Activated CD4-positive, alpha-beta memory T cell treated with anti-CD3 and anti-CD28 coated beads, Interleukin-2, amount 10 ng/mL, durations not matched to agents 7 days and 5 days (primary cell): ENCODE results near the gene FUS. TPM values are rescaled to one million over a fixed set of nuclear protein-coding genes. Genes with fewer than 3 reads are reported as not detected.

Source experiments
- CTCF ChIA-PET: fragments of 350-600 bp; sonication (Branson Sonifier 250); formaldehyde crosslinking; loops from one replicate; lab custom pipeline; 2021; ENCODE audit warnings: antibody characterized with exemption, inconsistent platforms; lab: Charles Lee
- POLR2A ChIA-PET: fragments of 350-600 bp; sonication (Branson Sonifier 250); formaldehyde crosslinking; loops from one replicate; lab custom pipeline; 2021; ENCODE audit warnings: antibody characterized with exemption; lab: Charles Lee
- DNase-seq: peaks from one replicate; pipeline ENCODE4 v3.0.0-alpha.2; 2020
- H3K27ac Mint-ChIP-seq: one replicate; pipeline ENCODE4 v1.8.0; 2021; ENCODE audit warnings: mild to moderate bottlenecking, mixed read lengths
- H3K27me3 Mint-ChIP-seq: one replicate; pipeline ENCODE4 v1.8.0; 2021; ENCODE audit warnings: mixed read lengths
- H3K36me3 Mint-ChIP-seq: one replicate; pipeline ENCODE4 v1.8.0; 2021; ENCODE audit warnings: low read depth, mixed read lengths
- H3K4me1 Mint-ChIP-seq: one replicate; pipeline ENCODE4 v1.8.0; 2021; ENCODE audit warnings: mixed read lengths
- H3K4me3 Mint-ChIP-seq: one replicate; pipeline ENCODE4 v1.8.0; 2021; ENCODE audit warnings: mild to moderate bottlenecking, mixed read lengths
- H3K9me3 Mint-ChIP-seq: one replicate; pipeline ENCODE4 v1.8.0; 2021; ENCODE audit warnings: mixed read lengths
- total RNA-seq, 2 experiments: library from RNA; stranded (reverse); gene quantifications; one replicate each; pipeline ENCODE4 v1.2.3, GENCODE V29; 2021

Gene FUS
- total RNA-seq, 2 experiments from 2014 or later: 386 to 397 TPM

- H3K27me3 Mint-ChIP-seq: peaks cover 47% of the 10 kb centered on the region
- ChIA-PET CTCF (interaction anchor here (0.9 to 2.9 kb wide), 5 partner anchors 13 to 43 kb away, joined by 3 to 10 read pairs (median 6); partner anchors contain the start of gene PYCARD), POLR2A (interaction anchor here (0.5 to 4.6 kb wide), 10 partner anchors 9 to 215 kb away, joined by 3 to 45 read pairs (median 3); partner anchors contain the start of genes FUS and PYCARD)
- peaks cover 29% of the 10 kb centered on the region for H3K4me1 Mint-ChIP-seq
- no peak for DNase-seq
- no peak overlapping the region for H3K27ac Mint-ChIP-seq
- no peaks in the 10 kb centered on the region for H3K9me3 Mint-ChIP-seq
- H3K4me3 Mint-ChIP-seq: peak overlapping the region; percentile 35
- H3K36me3 Mint-ChIP-seq: no peaks in the 10 kb centered on the region
Observed at GRCh38 chr16:31215287-31216162, 35.6 kb downstream of the FUS start.

GRCh38 chr16:31216422-31217135, 36.6 kb downstream of the FUS start, which contains the start of gene PYDC1:
Gene PYDC1 (minus strand): TSS chr16:31217135. CDS start chr16:31217028, 107 bp downstream.
- H3K4me1 Mint-ChIP-seq: peaks cover 26% of the 10 kb centered on the region
- DNase-seq: peak; percentile 23

GRCh38 chr16:31217136-31217530, 37.2 kb downstream of the FUS start:
- Mint-ChIP-seq H3K27ac (no peak overlapping the region), H3K27me3 (peaks cover 57% of the 10 kb centered on the region), H3K4me1 (peaks cover 21% of the 10 kb centered on the region), H3K9me3 (no peaks in the 10 kb centered on the region), H3K4me3 (no peak overlapping the region), H3K36me3 (no peaks in the 10 kb centered on the region)
- CTCF ChIA-PET: interaction anchor here (0.6 to 2.9 kb wide), 4 partner anchors 14 to 273 kb away, joined by 3 to 10 read pairs (median 6); no protein-coding TSS in a partner anchor
- POLR2A ChIA-PET: interaction anchor here (0.8 to 4.6 kb wide), 5 partner anchors 9 to 36 kb away, joined by 3 to 45 read pairs (median 3); partner anchors contain the start of gene PYCARD
- no peak for DNase-seq

More at GRCh38 chr16:31216422-31217135, 36.6 kb downstream of the FUS start, which contains the start of gene PYDC1:
- ChIA-PET POLR2A (interaction anchor here (0.5 to 4.6 kb wide), 9 partner anchors 8 to 214 kb away, joined by 3 to 45 read pairs (median 3); partner anchors contain the start of genes FUS and PYCARD), CTCF (interaction anchor here (0.7 to 2.9 kb wide), 4 partner anchors 13 to 41 kb away, joined by 3 to 10 read pairs (median 6); no protein-coding TSS in a partner anchor)
- Mint-ChIP-seq H3K36me3 (no peaks in the 10 kb centered on the region), H3K27ac (no peak within 1 kb of the TSS), H3K27me3 (peaks cover 57% of the 10 kb centered on the region), H3K4me3 (peak within 1 kb of the TSS; percentile 41), H3K9me3 (no peaks in the 10 kb centered on the region)

GRCh38 chr16:31219154-31219741, 39.3 kb downstream of the FUS start:
- H3K36me3 Mint-ChIP-seq: no peaks in the 10 kb centered on the region
- no peak overlapping the region for H3K27ac Mint-ChIP-seq
- H3K27me3 Mint-ChIP-seq: peaks cover 51% of the 10 kb centered on the region
- H3K9me3 Mint-ChIP-seq: no peaks in the 10 kb centered on the region
- POLR2A ChIA-PET: no interaction called here
- no peak overlapping the region for H3K4me3 Mint-ChIP-seq
- CTCF ChIA-PET: no interaction called here
- peaks cover 19% of the 10 kb centered on the region for H3K4me1 Mint-ChIP-seq
- no peak for DNase-seq

- Mint-ChIP-seq H3K36me3 (no peaks in the 10 kb centered on the region), H3K4me1 (peaks cover 6% of the 10 kb centered on the region), H3K4me3 (no peak overlapping the region), H3K27ac (no peak overlapping the region), H3K9me3 (no peaks in the 10 kb centered on the region), H3K27me3 (peaks cover 35% of the 10 kb centered on the region)
- CTCF ChIA-PET: no interaction called here
- DNase-seq: no peak
- POLR2A ChIA-PET: no interaction called here
Observed at GRCh38 chr16:31221357-31222160, 41.6 kb downstream of the FUS start.

GRCh38 chr16:31223044-31223443, 43.1 kb downstream of the FUS start:
- Mint-ChIP-seq H3K9me3 (no peaks in the 10 kb centered on the region), H3K27ac (no peak overlapping the region), H3K4me1 (no peaks in the 10 kb centered on the region), H3K4me3 (no peak overlapping the region), H3K27me3 (peaks cover 20% of the 10 kb centered on the region), H3K36me3 (no peaks in the 10 kb centered on the region)
- CTCF ChIA-PET: no interaction called here
- DNase-seq: no peak
- POLR2A ChIA-PET: no interaction called here

GRCh38 chr16:31224092-31224955, 44.4 kb downstream of the FUS start:
- DNase-seq: no peak
- Mint-ChIP-seq H3K27me3 (peaks cover 13% of the 10 kb centered on the region), H3K4me1 (no peaks in the 10 kb centered on the region), H3K4me3 (no peak overlapping the region), H3K36me3 (no peaks in the 10 kb centered on the region), H3K27ac (no peak overlapping the region), H3K9me3 (no peaks in the 10 kb centered on the region)
- ChIA-PET POLR2A (no interaction called here), CTCF (no interaction called here)

GRCh38 chr16:31225193-31225592, 45.3 kb downstream of the FUS start:
- Mint-ChIP-seq H3K9me3 (no peaks in the 10 kb centered on the region), H3K4me1 (no peaks in the 10 kb centered on the region), H3K27ac (no peak overlapping the region), H3K36me3 (no peaks in the 10 kb centered on the region), H3K4me3 (no peak overlapping the region), H3K27me3 (peaks cover 15% of the 10 kb centered on the region)
- ChIA-PET POLR2A (no interaction called here), CTCF (no interaction called here)
- no peak for DNase-seq

- H3K4me1 Mint-ChIP-seq: no peaks in the 10 kb centered on the region
- H3K36me3 Mint-ChIP-seq: no peaks in the 10 kb centered on the region
- CTCF ChIA-PET: no interaction called here
- DNase-seq: no peak
- H3K27me3 Mint-ChIP-seq: peaks cover 4% of the 10 kb centered on the region
- H3K9me3 Mint-ChIP-seq: no peaks in the 10 kb centered on the region
- H3K4me3 Mint-ChIP-seq: no peak overlapping the region
- POLR2A ChIA-PET: no interaction called here
- no peak overlapping the region for H3K27ac Mint-ChIP-seq
Observed at GRCh38 chr16:31228206-31228605, 48.3 kb downstream of the FUS start.

- peaks cover 1% of the 10 kb centered on the region for H3K4me1 Mint-ChIP-seq
- POLR2A ChIA-PET: no interaction called here
- no peak overlapping the region for H3K4me3 Mint-ChIP-seq
- CTCF ChIA-PET: no interaction called here
- DNase-seq: no peak
- no peaks in the 10 kb centered on the region for H3K36me3 Mint-ChIP-seq
- peaks cover 2% of the 10 kb centered on the region for H3K9me3 Mint-ChIP-seq
- H3K27me3 Mint-ChIP-seq: peaks cover 4% of the 10 kb centered on the region
- H3K27ac Mint-ChIP-seq: no peak overlapping the region
Observed at GRCh38 chr16:31229501-31229900, 49.6 kb downstream of the FUS start.

GRCh38 chr16:31238041-31238440, 58.1 kb downstream of the FUS start:
- Mint-ChIP-seq H3K36me3 (no peaks in the 10 kb centered on the region), H3K9me3 (peaks cover 2% of the 10 kb centered on the region), H3K4me3 (no peak overlapping the region)

More at GRCh38 chr16:31238041-31238440, 58.1 kb downstream of the FUS start:
- ChIA-PET POLR2A (no interaction called here), CTCF (no interaction called here)
- no peak for DNase-seq
- H3K4me1 Mint-ChIP-seq: peaks cover 7% of the 10 kb centered on the region
- H3K27ac Mint-ChIP-seq: no peak overlapping the region
- H3K27me3 Mint-ChIP-seq: peaks cover 2% of the 10 kb centered on the region
